Measurements from ENCODE around the gene UMAD1.
"Not testable (repeated sequence)": the region's sequence is repeated elsewhere in the genome, so short reads cannot be mapped to it uniquely, and the experiment has no call there.

Gene UMAD1

GRCh38 chr7:7769710-7770627, 129.4 kb downstream of the UMAD1 start:
- no peak for DNase-seq

GRCh38 chr7:7771452-7771851, 130.9 kb downstream of the UMAD1 start:
- no peak for DNase-seq

GRCh38 chr7:7772397-7772821, 131.9 kb downstream of the UMAD1 start:
- no peak for DNase-seq

- DNase-seq: no peak
Observed at GRCh38 chr7:7773334-7774309, 133.1 kb downstream of the UMAD1 start.

- DNase-seq: no peak
Observed at GRCh38 chr7:7779888-7780287, 139.3 kb downstream of the UMAD1 start.

GRCh38 chr7:7783001-7783400, 142.4 kb downstream of the UMAD1 start:
- DNase-seq: peak; percentile 5

- DNase-seq: no peak
Observed at GRCh38 chr7:7785344-7785973, 144.9 kb downstream of the UMAD1 start.

GRCh38 chr7:7786595-7786994, 146.0 kb downstream of the UMAD1 start:
- DNase-seq: peak; percentile 3

- DNase-seq: no peak
Observed at GRCh38 chr7:7789551-7789988, 149.0 kb downstream of the UMAD1 start.

- DNase-seq: no peak
Observed at GRCh38 chr7:7790041-7790741, 149.6 kb downstream of the UMAD1 start.

- no peak for DNase-seq
Observed at GRCh38 chr7:7791523-7791922, 151.0 kb downstream of the UMAD1 start.

- no peak for DNase-seq
Observed at GRCh38 chr7:7792056-7792455, 151.5 kb downstream of the UMAD1 start.

- DNase-seq: no peak
Observed at GRCh38 chr7:7793249-7793648, 152.7 kb downstream of the UMAD1 start.

- no peak for DNase-seq
Observed at GRCh38 chr7:7793921-7794320, 153.4 kb downstream of the UMAD1 start.

GRCh38 chr7:7795203-7795602, 154.7 kb downstream of the UMAD1 start:
- DNase-seq: no peak

- no peak for DNase-seq
Observed at GRCh38 chr7:7795630-7796121, 155.1 kb downstream of the UMAD1 start.

GRCh38 chr7:7798510-7798909, 158.0 kb downstream of the UMAD1 start:
- DNase-seq: peak; percentile 28

GRCh38 chr7:7799138-7799537, 158.6 kb downstream of the UMAD1 start:
- peak; percentile 23 for DNase-seq

- no peak for DNase-seq
Observed at GRCh38 chr7:7802531-7802930, 162.0 kb downstream of the UMAD1 start.

- DNase-seq: no peak
Observed at GRCh38 chr7:7803715-7804178, 163.2 kb downstream of the UMAD1 start.

GRCh38 chr7:7804822-7805221, 164.3 kb downstream of the UMAD1 start:
- not testable (repeated sequence) for DNase-seq
